ENCODE data around the gene AURKAIP1. TPM values are rescaled to one million over a fixed set of nuclear protein-coding genes. Genes with fewer than 3 reads are reported as not detected.

AURKAIP1 gene
- total and polyA plus RNA-seq, 4 donors, result 38.4 to 175 (median 97.7) TPM

- Histone ChIP-seq H3K27ac (ENCODE audit: low read depth in 1 of 2, low read length in 2 of 2) (peak overlapping the region; percentile 75 to 83), H3K9ac (ENCODE audit: low read depth in 1 of 2, low read length in 2 of 2) (no peak overlapping the region), H3K4me1 (ENCODE audit: control insufficient read depth in 4 of 4, insufficient read depth in 4 of 4, low read length in 3 of 4) (peaks cover 4 to 66% (median 58%) of the 10 kb centered on the region in 4 donors), H3K4me3 (ENCODE audit: low read depth in 1 of 3, low read length in 3 of 3) (peak overlapping the region in 2 of 3 donors; percentile 62 to 99), H3K27me3 (ENCODE audit: control insufficient read depth in 4 of 4, insufficient read depth in 4 of 4, low read length in 3 of 4) (no peaks in the 10 kb centered on the region), H3K36me3 (ENCODE audit: control insufficient read depth in 4 of 4, insufficient read depth in 3 of 4, low read depth in 1 of 4, low read length in 3 of 4) (peaks cover 1 to 26% (median 18%) of the 10 kb centered on the region in 4 donors), H3K9me3 (ENCODE audit: control insufficient read depth in 4 of 4, low read length in 3 of 4) (no peaks in the 10 kb centered on the region)
- WGBS, result 53% methylated on average over 20 of the region's 20 CpGs
- no peak for DNase-seq (ENCODE audit: low spot score)
- TF ChIP-seq REST (IDR thresholded peaks at IDR 0.05) (no peak), FOXA2 (IDR thresholded peaks at IDR 0.05) (no peak), HNF4G (IDR thresholded peaks at IDR 0.05) (no peak), RXRA (IDR thresholded peaks at IDR 0.05) (peak in 1 of 2 donors; percentile 9), FOXA1 (IDR thresholded peaks at IDR 0.05) (no peak), TAF1 (conservative IDR thresholded peaks at IDR 0.05) (no peak), CTCF (IDR thresholded peaks at IDR 0.05; ENCODE audit: low read depth, low read length, missing input control) (peak; percentile 36), RAD21 (IDR thresholded peaks at IDR 0.05) (peak; percentile 34 to 68), JUND (IDR thresholded peaks at IDR 0.05) (no peak), NR2F2 (IDR thresholded peaks at IDR 0.05) (no peak), GABPA (IDR thresholded peaks at IDR 0.05 in 1 of 2, conservative IDR thresholded peaks at IDR 0.05 in 1 of 2) (peak in 1 of 2 donors; percentile 17)
- TF ChIP-seq, protein P1, sequence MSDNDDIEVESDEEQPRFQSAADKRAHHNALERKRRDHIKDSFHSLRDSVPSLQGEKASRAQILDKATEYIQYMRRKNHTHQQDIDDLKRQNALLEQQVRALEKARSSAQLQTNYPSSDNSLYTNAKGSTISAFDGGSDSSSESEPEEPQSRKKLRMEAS (IDR thresholded peaks at IDR 0.05), result no peak
These were observed 27.3 kb upstream of the AURKAIP1 start for GRCh38 chr1:1402072-1402900.

- Histone ChIP-seq H3K27me3 (ENCODE audit: control insufficient read depth in 4 of 4, insufficient read depth in 4 of 4, low read length in 3 of 4) (no peaks in the 10 kb centered on the region), H3K9ac (ENCODE audit: low read depth in 1 of 2, low read length in 2 of 2) (peak overlapping the region; percentile 40 to 72), H3K9me3 (ENCODE audit: control insufficient read depth in 4 of 4, low read length in 3 of 4) (no peaks in the 10 kb centered on the region), H3K27ac (ENCODE audit: low read depth in 1 of 2, low read length in 2 of 2) (peak overlapping the region; percentile 75 to 83), H3K4me3 (ENCODE audit: low read depth in 1 of 3, low read length in 3 of 3) (peak overlapping the region; percentile 62 to 99 (median 92)), H3K4me1 (ENCODE audit: control insufficient read depth in 4 of 4, insufficient read depth in 4 of 4, low read length in 3 of 4) (peaks cover 4 to 71% (median 60%) of the 10 kb centered on the region in 4 donors), H3K36me3 (ENCODE audit: control insufficient read depth in 4 of 4, insufficient read depth in 3 of 4, low read depth in 1 of 4, low read length in 3 of 4) (peaks cover 6 to 28% (median 19%) of the 10 kb centered on the region in 4 donors)
- 69% methylated on average over 7 of the region's 7 CpGs for WGBS
- no peak for DNase-seq (ENCODE audit: low spot score)
- TF ChIP-seq FOXA1 (IDR thresholded peaks at IDR 0.05) (no peak), YY1 (IDR thresholded peaks at IDR 0.05) (no peak), NR2F2 (IDR thresholded peaks at IDR 0.05) (no peak), ZBTB33 (IDR thresholded peaks at IDR 0.05) (no peak), SP1 (IDR thresholded peaks at IDR 0.05) (no peak), HNF4G (IDR thresholded peaks at IDR 0.05) (no peak), RXRA (IDR thresholded peaks at IDR 0.05) (no peak), FOXA2 (IDR thresholded peaks at IDR 0.05) (no peak), REST (IDR thresholded peaks at IDR 0.05) (no peak), JUND (IDR thresholded peaks at IDR 0.05) (no peak)
- TF ChIP-seq, protein P2, sequence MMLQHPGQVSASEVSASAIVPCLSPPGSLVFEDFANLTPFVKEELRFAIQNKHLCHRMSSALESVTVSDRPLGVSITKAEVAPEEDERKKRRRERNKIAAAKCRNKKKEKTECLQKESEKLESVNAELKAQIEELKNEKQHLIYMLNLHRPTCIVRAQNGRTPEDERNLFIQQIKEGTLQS (IDR thresholded peaks at IDR 0.05), result no peak
- TF ChIP-seq, protein P1 (IDR thresholded peaks at IDR 0.05), result no peak
These were observed 26.5 kb upstream of the AURKAIP1 start for GRCh38 chr1:1401457-1402010.

Measured in liver (tissue), 9 donors.